Measurements from ENCODE around the gene MYMX.
A peak's percentile ranks its signal among the peaks of the same experiment; 100 is the strongest.

The MYMX gene

DNA sequence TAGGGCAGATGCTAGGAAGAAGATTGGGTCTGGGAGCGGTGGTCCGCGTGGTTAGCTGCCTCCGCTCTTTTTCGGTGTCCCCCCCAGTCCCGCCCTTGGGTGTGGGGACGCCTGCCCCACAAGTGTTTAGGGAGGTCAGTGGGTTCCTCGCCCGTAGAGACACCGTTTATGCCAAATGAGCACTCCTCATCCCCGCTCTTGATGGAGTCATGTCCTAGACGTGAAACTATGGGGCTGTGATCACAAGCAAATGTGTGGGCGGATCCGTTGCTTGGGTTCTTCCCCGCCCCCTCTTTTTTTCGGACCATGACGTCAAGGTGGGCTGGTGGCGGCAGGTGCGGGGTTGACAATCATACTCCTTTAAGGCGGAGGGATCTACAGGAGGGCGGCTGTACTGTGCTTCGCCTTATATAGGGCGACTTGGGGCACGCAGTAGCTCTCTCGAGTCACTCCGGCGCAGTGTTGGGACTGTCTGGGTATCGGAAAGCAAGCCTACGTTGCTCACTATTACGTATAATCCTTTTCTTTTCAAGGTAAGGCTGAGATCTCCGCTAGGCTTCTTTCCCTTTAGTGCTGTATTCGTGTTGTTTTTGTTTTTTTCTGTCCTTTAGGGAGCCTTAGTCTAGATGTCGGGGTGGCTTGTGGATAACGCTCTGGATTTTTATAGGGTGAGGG is 30.1 kb downstream of the MYMX start, which contains the start of gene HSP90AB1 (continued):
- TF ChIP-seq, protein P1, sequence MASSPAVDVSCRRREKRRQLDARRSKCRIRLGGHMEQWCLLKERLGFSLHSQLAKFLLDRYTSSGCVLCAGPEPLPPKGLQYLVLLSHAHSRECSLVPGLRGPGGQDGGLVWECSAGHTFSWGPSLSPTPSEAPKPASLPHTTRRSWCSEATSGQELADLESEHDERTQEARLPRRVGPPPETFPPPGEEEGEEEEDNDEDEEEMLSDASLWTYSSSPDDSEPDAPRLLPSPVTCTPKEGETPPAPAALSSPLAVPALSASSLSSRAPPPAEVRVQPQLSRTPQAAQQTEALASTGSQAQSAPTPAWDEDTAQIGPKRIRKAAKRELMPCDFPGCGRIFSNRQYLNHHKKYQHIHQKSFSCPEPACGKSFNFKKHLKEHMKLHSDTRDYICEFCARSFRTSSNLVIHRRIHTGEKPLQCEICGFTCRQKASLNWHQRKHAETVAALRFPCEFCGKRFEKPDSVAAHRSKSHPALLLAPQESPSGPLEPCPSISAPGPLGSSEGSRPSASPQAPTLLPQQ (tag by site-specific recombination; IDR thresholded peaks at IDR 0.05), result peak; percentile 100
- TF ChIP-seq ZNF416 (tag by site-specific recombination; IDR thresholded peaks at IDR 0.05) (no peak), ZNF214 (tag by site-specific recombination; IDR thresholded peaks at IDR 0.05; ENCODE audit: borderline replicate concordance) (no peak), ZNF843 (tag by site-specific recombination; IDR thresholded peaks at IDR 0.05) (peak; percentile 65; the same call in 1 of the 2 replicates), KLF8 (tag by site-specific recombination; IDR thresholded peaks at IDR 0.05) (peak; percentile 84), ZSCAN30 (tag by site-specific recombination; IDR thresholded peaks at IDR 0.05) (peak; percentile 67; the same call in 1 of the 2 replicates), ZFP69B (tag by site-specific recombination; IDR thresholded peaks at IDR 0.05) (peak; percentile 100), ZNF654 (tag by site-specific recombination; IDR thresholded peaks at IDR 0.05; ENCODE audit: low read depth) (no peak), ZNF221 (tag by site-specific recombination; IDR thresholded peaks at IDR 0.05; ENCODE audit: borderline replicate concordance) (no peak), KLF16 (tag by site-specific recombination; IDR thresholded peaks at IDR 0.05) (peak; percentile 94), ZNF114 (tag by site-specific recombination; IDR thresholded peaks at IDR 0.05) (no peak), ZNF785 (tag by site-specific recombination; IDR thresholded peaks at IDR 0.05) (0 out of 2 replicates have a peak, but pooled peaks have one; percentile 26), ZBTB48 (tag by site-specific recombination; IDR thresholded peaks at IDR 0.05) (0 out of 2 replicates have a peak, but pooled peaks have one; percentile 29), ZNF501 (tag by site-specific recombination; IDR thresholded peaks at IDR 0.05) (peak; percentile 85), ZNF138 (tag by site-specific recombination; IDR thresholded peaks at IDR 0.05; ENCODE audit: borderline replicate concordance) (no peak), ZNF626 (tag by site-specific recombination; IDR thresholded peaks at IDR 0.05) (no peak), KLF1 (tag by site-specific recombination; IDR thresholded peaks at IDR 0.05) (peak; percentile 52), ZNF19 (tag by site-specific recombination; IDR thresholded peaks at IDR 0.05; ENCODE audit: low read depth) (no peak), ZNF610 (tag by site-specific recombination; IDR thresholded peaks at IDR 0.05; ENCODE audit: borderline replicate concordance) (peak; percentile 60; the same call in 1 of the 2 replicates), SCRT1 (tag by site-specific recombination; IDR thresholded peaks at IDR 0.05; ENCODE audit: borderline replicate concordance) (no peak), ZNF324 (tag by site-specific recombination; IDR thresholded peaks at IDR 0.05) (peak; percentile 94), ZNF404 (tag by site-specific recombination; IDR thresholded peaks at IDR 0.05) (no peak), ZNF621 (tag by site-specific recombination; IDR thresholded peaks at IDR 0.05) (no peak), ZNF248 (tag by site-specific recombination; IDR thresholded peaks at IDR 0.05) (no peak), OSR2 (tag by site-specific recombination; IDR thresholded peaks at IDR 0.05) (peak; percentile 34; the same call in 1 of the 2 replicates), ZNF155 (tag by site-specific recombination; IDR thresholded peaks at IDR 0.05) (no peak), BCL11A (tag by site-specific recombination; IDR thresholded peaks at IDR 0.05; ENCODE audit: low read depth) (peak; percentile 30; the same call in 1 of the 2 replicates), REPIN1 (tag by site-specific recombination; IDR thresholded peaks at IDR 0.05; ENCODE audit: low read depth) (peak; percentile 70; the same call in 1 of the 2 replicates)
- TF ChIP-seq, protein P2, sequence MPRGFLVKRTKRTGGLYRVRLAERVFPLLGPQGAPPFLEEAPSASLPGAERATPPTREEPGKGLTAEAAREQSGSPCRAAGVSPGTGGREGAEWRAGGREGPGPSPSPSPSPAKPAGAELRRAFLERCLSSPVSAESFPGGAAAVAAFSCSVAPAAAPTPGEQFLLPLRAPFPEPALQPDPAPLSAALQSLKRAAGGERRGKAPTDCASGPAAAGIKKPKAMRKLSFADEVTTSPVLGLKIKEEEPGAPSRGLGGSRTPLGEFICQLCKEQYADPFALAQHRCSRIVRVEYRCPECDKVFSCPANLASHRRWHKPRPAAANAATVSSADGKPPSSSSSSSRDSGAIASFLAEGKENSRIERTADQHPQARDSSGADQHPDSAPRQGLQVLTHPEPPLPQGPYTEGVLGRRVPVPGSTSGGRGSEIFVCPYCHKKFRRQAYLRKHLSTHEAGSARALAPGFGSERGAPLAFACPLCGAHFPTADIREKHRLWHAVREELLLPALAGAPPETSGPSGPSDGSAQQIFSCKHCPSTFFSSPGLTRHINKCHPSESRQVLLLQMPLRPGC (tag by site-specific recombination; IDR thresholded peaks at IDR 0.05), result peak; percentile 72
- TF ChIP-seq, protein P3, sequence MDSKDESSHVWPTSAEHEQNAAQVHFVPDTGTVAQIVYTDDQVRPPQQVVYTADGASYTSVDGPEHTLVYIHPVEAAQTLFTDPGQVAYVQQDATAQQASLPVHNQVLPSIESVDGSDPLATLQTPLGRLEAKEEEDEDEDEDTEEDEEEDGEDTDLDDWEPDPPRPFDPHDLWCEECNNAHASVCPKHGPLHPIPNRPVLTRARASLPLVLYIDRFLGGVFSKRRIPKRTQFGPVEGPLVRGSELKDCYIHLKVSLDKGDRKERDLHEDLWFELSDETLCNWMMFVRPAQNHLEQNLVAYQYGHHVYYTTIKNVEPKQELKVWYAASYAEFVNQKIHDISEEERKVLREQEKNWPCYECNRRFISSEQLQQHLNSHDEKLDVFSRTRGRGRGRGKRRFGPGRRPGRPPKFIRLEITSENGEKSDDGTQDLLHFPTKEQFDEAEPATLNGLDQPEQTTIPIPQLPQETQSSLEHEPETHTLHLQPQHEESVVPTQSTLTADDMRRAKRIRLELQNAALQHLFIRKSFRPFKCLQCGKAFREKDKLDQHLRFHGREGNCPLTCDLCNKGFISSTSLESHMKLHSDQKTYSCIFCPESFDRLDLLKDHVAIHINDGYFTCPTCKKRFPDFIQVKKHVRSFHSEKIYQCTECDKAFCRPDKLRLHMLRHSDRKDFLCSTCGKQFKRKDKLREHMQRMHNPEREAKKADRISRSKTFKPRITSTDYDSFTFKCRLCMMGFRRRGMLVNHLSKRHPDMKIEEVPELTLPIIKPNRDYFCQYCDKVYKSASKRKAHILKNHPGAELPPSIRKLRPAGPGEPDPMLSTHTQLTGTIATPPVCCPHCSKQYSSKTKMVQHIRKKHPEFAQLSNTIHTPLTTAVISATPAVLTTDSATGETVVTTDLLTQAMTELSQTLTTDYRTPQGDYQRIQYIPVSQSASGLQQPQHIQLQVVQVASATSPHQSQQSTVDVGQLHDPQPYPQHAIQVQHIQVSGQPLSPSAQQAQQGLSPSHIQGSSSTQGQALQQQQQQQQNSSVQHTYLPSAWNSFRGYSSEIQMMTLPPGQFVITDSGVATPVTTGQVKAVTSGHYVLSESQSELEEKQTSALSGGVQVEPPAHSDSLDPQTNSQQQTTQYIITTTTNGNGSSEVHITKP (tag by site-specific recombination; IDR thresholded peaks at IDR 0.05), result no peak; the same call in 1 of the 2 replicates
- TF ChIP-seq, protein P4, sequence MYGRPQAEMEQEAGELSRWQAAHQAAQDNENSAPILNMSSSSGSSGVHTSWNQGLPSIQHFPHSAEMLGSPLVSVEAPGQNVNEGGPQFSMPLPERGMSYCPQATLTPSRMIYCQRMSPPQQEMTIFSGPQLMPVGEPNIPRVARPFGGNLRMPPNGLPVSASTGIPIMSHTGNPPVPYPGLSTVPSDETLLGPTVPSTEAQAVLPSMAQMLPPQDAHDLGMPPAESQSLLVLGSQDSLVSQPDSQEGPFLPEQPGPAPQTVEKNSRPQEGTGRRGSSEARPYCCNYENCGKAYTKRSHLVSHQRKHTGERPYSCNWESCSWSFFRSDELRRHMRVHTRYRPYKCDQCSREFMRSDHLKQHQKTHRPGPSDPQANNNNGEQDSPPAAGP (tag by site-specific recombination; IDR thresholded peaks at IDR 0.05), result peak; percentile 77
- TF ChIP-seq, protein P5, sequence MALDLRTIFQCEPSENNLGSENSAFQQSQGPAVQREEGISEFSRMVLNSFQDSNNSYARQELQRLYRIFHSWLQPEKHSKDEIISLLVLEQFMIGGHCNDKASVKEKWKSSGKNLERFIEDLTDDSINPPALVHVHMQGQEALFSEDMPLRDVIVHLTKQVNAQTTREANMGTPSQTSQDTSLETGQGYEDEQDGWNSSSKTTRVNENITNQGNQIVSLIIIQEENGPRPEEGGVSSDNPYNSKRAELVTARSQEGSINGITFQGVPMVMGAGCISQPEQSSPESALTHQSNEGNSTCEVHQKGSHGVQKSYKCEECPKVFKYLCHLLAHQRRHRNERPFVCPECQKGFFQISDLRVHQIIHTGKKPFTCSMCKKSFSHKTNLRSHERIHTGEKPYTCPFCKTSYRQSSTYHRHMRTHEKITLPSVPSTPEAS (tag by site-specific recombination; IDR thresholded peaks at IDR 0.05), result peak; percentile 48; the same call in 1 of the 2 replicates

Data from HEK293 (cell line).